LNCaP clone FGC (cell line): ENCODE results near the gene RIBC2.
"Not testable (repeated sequence)": the region's sequence is repeated elsewhere in the genome, so short reads cannot be mapped to it uniquely, and the experiment has no call there.

ENCODE experiments used
- DNase-seq: peaks from one replicate; pipeline ENCODE4 v3.0.0-alpha.2; 2011; ENCODE audit warnings: low read depth
- H3K4me3 ChIP-seq: 2 replicates; pipeline ENCODE4 v1.5.1; 2011; ENCODE audit warnings: mild to moderate bottlenecking, low read depth, low read length, control low read depth
- CTCF ChIP-seq: IDR thresholded peaks from 2 replicates; pipeline ENCODE4 v1.5.1; 2012; ENCODE audit warnings: mild to moderate bottlenecking; ENCODE audit not compliant: control insufficient read depth, insufficient read depth; ENCODE audit errors: extremely low read depth

RIBC2 gene

DNA sequence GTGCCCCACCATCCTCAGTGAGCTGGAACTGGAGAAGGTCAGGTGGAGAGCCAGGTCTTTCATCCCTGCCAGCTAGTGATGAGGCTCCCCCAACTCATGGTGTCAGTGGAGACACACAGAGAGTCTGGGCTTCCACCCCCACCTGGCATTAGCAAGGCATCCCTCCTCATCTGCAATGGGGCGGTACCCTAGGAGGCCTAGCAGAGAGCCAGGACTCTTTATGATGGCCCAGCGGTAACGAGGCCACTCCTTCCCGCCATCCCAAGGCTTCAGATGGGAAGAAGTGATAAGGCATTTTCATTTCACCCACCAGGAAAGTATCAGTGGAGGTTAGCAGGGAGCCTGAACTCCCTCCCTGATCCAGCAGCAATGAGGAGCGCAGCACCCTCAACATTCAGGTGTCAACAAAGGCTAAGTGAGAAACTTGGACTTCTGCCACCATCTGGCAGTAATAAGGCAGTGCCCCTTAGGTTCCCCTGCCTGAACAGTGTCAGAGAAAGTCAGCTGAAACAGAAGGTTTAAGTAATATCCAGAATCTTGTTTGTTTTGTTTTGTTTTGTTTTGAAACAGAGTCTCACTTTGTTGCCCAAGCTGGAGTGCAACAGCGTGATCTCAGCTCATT is 48.7 kb downstream of the RIBC2 start:
- DNase-seq: no peak
- no peak for TF ChIP-seq CTCF
- H3K4me3 ChIP-seq: no peak overlapping the region

- DNase-seq, H3K4me3 ChIP-seq: not testable (repeated sequence)
Measured at GRCh38 chr22:45463691-45464090, 50.2 kb downstream of the RIBC2 start.

- no peak for DNase-seq
- TF ChIP-seq CTCF: no peak
- H3K4me3 ChIP-seq: no peak overlapping the region
Measured at GRCh38 chr22:45465633-45466032, 52.1 kb downstream of the RIBC2 start.

DNA sequence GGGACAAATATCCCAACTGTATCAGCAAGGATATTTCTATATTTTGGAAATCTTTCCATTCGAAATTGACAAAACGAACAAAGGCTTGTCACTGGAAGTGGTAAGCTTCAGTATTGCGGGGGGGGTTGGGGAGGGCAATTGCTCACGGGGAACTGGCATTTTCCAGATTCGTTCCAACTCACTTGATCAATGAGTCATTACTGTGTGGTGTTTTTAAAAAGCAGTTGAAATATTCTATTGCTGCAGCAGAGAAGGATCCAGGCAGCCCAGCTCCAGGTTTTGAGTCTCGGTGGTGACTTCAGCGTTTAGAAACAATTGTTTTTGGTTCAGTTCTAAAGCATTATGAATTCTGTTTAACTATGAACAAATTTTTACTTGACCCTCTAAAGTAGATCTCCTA is 55.4 kb downstream of the RIBC2 start:
- DNase-seq: no peak
- TF ChIP-seq CTCF: no peak
- H3K4me3 ChIP-seq: no peak overlapping the region

GRCh38 chr22:45469281-45470073 is 56.0 kb downstream of the RIBC2 start:
- DNase-seq: no peak
- TF ChIP-seq CTCF: no peak
- no peak overlapping the region for H3K4me3 ChIP-seq

- DNase-seq: no peak
- no peak overlapping the region for H3K4me3 ChIP-seq
- TF ChIP-seq CTCF: no peak
Measured at GRCh38 chr22:45470871-45471270, 57.4 kb downstream of the RIBC2 start.

DNA sequence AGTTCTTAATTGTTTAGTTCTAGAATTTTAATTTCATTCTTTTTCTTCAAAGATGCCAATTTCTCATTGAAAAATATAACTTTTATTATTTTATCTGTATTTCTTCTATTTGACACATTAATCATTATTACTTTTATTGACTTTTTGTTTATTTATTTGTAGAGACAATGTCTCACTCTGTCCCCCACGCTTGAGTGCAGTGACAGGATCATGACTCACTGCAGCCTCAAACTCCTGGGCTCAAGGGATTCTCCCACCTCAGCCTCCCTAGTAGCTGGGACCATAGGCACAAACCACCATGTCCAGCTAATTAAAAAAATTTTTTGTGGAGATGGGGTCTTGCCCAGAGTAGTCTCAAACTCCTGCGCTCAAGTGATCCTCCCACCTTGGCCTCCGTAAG is 58.9 kb downstream of the RIBC2 start:
- no peak overlapping the region for H3K4me3 ChIP-seq
- TF ChIP-seq CTCF: no peak
- DNase-seq: no peak
